K562 (cell line): Measurements from ENCODE around the gene ACOT7. TPM values are rescaled to one million over a fixed set of nuclear protein-coding genes. Genes with fewer than 3 reads are reported as not detected.

Experiments
- microRNA-seq: library from miRNA; unstranded; fragments of <30 nt; microRNA quantifications from one replicate; pipeline ENCODE4, GENCODE V29; 2018; ENCODE audit warnings: borderline microRNAs expressed
- polyA plus RNA-seq, 8 experiments: library from polyadenylated mRNA; depleted of rRNA in 4 of 8; stranded (reverse) in 5 of 8; unstranded in 3 of 8; fragments of >200 nt; fragmentation: Nextera tagmentation in 2 of 8; fragmentation: Illumina TruSeq in 1 of 8; extraction: Ambion mirVana in 2 of 8; extraction: Trizol in 1 of 8; gene quantifications; 2 replicates each; pipeline versions ENCODE4 v1.2.1 to v1.2.3, GENCODE V29; 2011 to 2014; ENCODE audit warnings: inconsistent platforms in 1 of 8, missing spikeins in 1 of 8
- small RNA-seq: library from RNA; depleted of rRNA; stranded (forward); fragments of <200 nt; gene quantifications from one replicate; pipeline ENCODE3, GENCODE V24; 2014
- total RNA-seq, 7 experiments: library from RNA; depleted of rRNA in 6 of 7; stranded (reverse); fragments of >200 nt in 6 of 7; fragmentation: Illumina TruSeq in 2 of 7; extraction: Trizol in 2 of 7; gene quantifications; 2 replicates each; pipeline versions ENCODE4 v1.2.1 to v1.2.3, GENCODE V29; 2011 to 2021; ENCODE audit warnings: low replicate concordance in 1 of 7

The ACOT7 gene
- total and polyA plus RNA-seq, 9 of the 15 experiments (the other 6 are each of a cell fraction or from before 2014, with no cell fraction given) = 7.0 to 92.6 (median 37.2) TPM

Small RNA genes within 50 kb of the gene (microRNA-seq; reads per million reads assigned to microRNA genes)
- not detected for gene MIR4252

Small RNA genes within 50 kb of the gene (small RNA-seq; reads per million reads assigned to genes)
- not detected for gene MIR4252

Other genes starting within 250 kb of the ACOT7 start
Only the 7 nearest of the 16 such genes appear.
- 58.3 and 62.9 TPM in 2 replicates for gene ICMT, start 157.8 kb downstream of the ACOT7 start, total RNA-seq (2014; rRNA removed)
- 56.6 and 58.2 TPM in 2 replicates for gene ICMT, start 157.8 kb downstream of the ACOT7 start, total RNA-seq (2014; rRNA removed; fragmentation: Illumina TruSeq; extraction: Trizol)
- 63.3 and 67.4 TPM in 2 replicates for gene ICMT, start 157.8 kb downstream of the ACOT7 start, total RNA-seq (2015; rRNA removed; fragmentation: Illumina TruSeq; extraction: Trizol)
- gene ICMT, start 157.8 kb downstream of the ACOT7 start, total RNA-seq (2021) = 63.7 and 74.3 TPM in 2 replicates
- 36.2 and 49.5 TPM in 2 replicates for gene ICMT, start 157.8 kb downstream of the ACOT7 start, polyA plus RNA-seq (2011; rRNA removed)
- 48.5 and 57.1 TPM in 2 replicates for gene ICMT, start 157.8 kb downstream of the ACOT7 start, polyA plus RNA-seq (2014; fragmentation: Illumina TruSeq; extraction: Trizol)
- 1 to 10 TPM; 4.3 to 6.3 TPM for gene ICMT, start 157.8 kb downstream of the ACOT7 start, polyA plus RNA-seq (2014; fragmentation: Nextera tagmentation; extraction: Ambion mirVana)
- 41.5 and 50.0 TPM in 2 replicates for gene ICMT, start 157.8 kb downstream of the ACOT7 start, polyA plus RNA-seq (2014; rRNA removed)
- not detected in 2 replicates for gene HES3, start 149.6 kb downstream of the ACOT7 start, total RNA-seq (2014; rRNA removed)
- gene HES3, start 149.6 kb downstream of the ACOT7 start, total RNA-seq (2014; rRNA removed; fragmentation: Illumina TruSeq; extraction: Trizol) = not detected in 2 replicates
- not detected in 2 replicates for gene HES3, start 149.6 kb downstream of the ACOT7 start, total RNA-seq (2015; rRNA removed; fragmentation: Illumina TruSeq; extraction: Trizol)
- 0.27 TPM in 1 of 2 replicates, not detected in the other for gene HES3, start 149.6 kb downstream of the ACOT7 start, total RNA-seq (2021)
- gene HES3, start 149.6 kb downstream of the ACOT7 start, polyA plus RNA-seq (2011; rRNA removed) = not detected in 2 replicates
- not detected in 2 replicates for gene HES3, start 149.6 kb downstream of the ACOT7 start, polyA plus RNA-seq (2014; fragmentation: Illumina TruSeq; extraction: Trizol)
- not detected for gene HES3, start 149.6 kb downstream of the ACOT7 start, polyA plus RNA-seq (2014; fragmentation: Nextera tagmentation; extraction: Ambion mirVana)
- not detected in 2 replicates for gene HES3, start 149.6 kb downstream of the ACOT7 start, polyA plus RNA-seq (2014; rRNA removed)
- gene GPR153, start 132.7 kb downstream of the ACOT7 start, total RNA-seq (2014; rRNA removed) = 0.41 and 1.0 TPM in 2 replicates
- gene GPR153, start 132.7 kb downstream of the ACOT7 start, total RNA-seq (2014; rRNA removed; fragmentation: Illumina TruSeq; extraction: Trizol) = 0.25 and 0.26 TPM in 2 replicates
- 0.49 and 0.51 TPM in 2 replicates for gene GPR153, start 132.7 kb downstream of the ACOT7 start, total RNA-seq (2015; rRNA removed; fragmentation: Illumina TruSeq; extraction: Trizol)
- 1.3 and 1.5 TPM in 2 replicates for gene GPR153, start 132.7 kb downstream of the ACOT7 start, total RNA-seq (2021)
- gene GPR153, start 132.7 kb downstream of the ACOT7 start, polyA plus RNA-seq (2011; rRNA removed) = 0.54 and 0.65 TPM in 2 replicates
- gene GPR153, start 132.7 kb downstream of the ACOT7 start, polyA plus RNA-seq (2014; fragmentation: Illumina TruSeq; extraction: Trizol) = 0.54 and 0.71 TPM in 2 replicates
- gene GPR153, start 132.7 kb downstream of the ACOT7 start, polyA plus RNA-seq (2014; fragmentation: Nextera tagmentation; extraction: Ambion mirVana) = under 1 TPM; 0.01 to 0.03 TPM
- gene GPR153, start 132.7 kb downstream of the ACOT7 start, polyA plus RNA-seq (2014; rRNA removed) = 0.85 and 0.90 TPM in 2 replicates
- 0.04 and 0.05 TPM in 2 replicates for gene HES2, start 26.2 kb upstream of the ACOT7 start, total RNA-seq (2014; rRNA removed)
- 0.07 TPM in 1 of 2 replicates, not detected in the other for gene HES2, start 26.2 kb upstream of the ACOT7 start, total RNA-seq (2014; rRNA removed; fragmentation: Illumina TruSeq; extraction: Trizol)
- gene HES2, start 26.2 kb upstream of the ACOT7 start, total RNA-seq (2015; rRNA removed; fragmentation: Illumina TruSeq; extraction: Trizol) = not detected in 2 replicates
- gene HES2, start 26.2 kb upstream of the ACOT7 start, total RNA-seq (2021) = 0.18 TPM in 1 of 2 replicates, not detected in the other
- 0.08 and 0.15 TPM in 2 replicates for gene HES2, start 26.2 kb upstream of the ACOT7 start, polyA plus RNA-seq (2011; rRNA removed)
- 0.06 TPM in 2 replicates for gene HES2, start 26.2 kb upstream of the ACOT7 start, polyA plus RNA-seq (2014; fragmentation: Illumina TruSeq; extraction: Trizol)
- not detected for gene HES2, start 26.2 kb upstream of the ACOT7 start, polyA plus RNA-seq (2014; fragmentation: Nextera tagmentation; extraction: Ambion mirVana)
- not detected in 2 replicates for gene HES2, start 26.2 kb upstream of the ACOT7 start, polyA plus RNA-seq (2014; rRNA removed)
- 0.36 and 0.45 TPM in 2 replicates for gene ESPN, start 31.0 kb upstream of the ACOT7 start, total RNA-seq (2014; rRNA removed)
- 0.07 TPM in 1 of 2 replicates, not detected in the other for gene ESPN, start 31.0 kb upstream of the ACOT7 start, total RNA-seq (2014; rRNA removed; fragmentation: Illumina TruSeq; extraction: Trizol)
- 0.15 TPM in 1 of 2 replicates, not detected in the other for gene ESPN, start 31.0 kb upstream of the ACOT7 start, total RNA-seq (2015; rRNA removed; fragmentation: Illumina TruSeq; extraction: Trizol)
- 1.2 and 1.7 TPM in 2 replicates for gene ESPN, start 31.0 kb upstream of the ACOT7 start, total RNA-seq (2021)
- gene ESPN, start 31.0 kb upstream of the ACOT7 start, polyA plus RNA-seq (2011; rRNA removed) = 0.54 and 2.9 TPM in 2 replicates
- gene ESPN, start 31.0 kb upstream of the ACOT7 start, polyA plus RNA-seq (2014; fragmentation: Illumina TruSeq; extraction: Trizol) = 0.07 and 0.11 TPM in 2 replicates
- not detected for gene ESPN, start 31.0 kb upstream of the ACOT7 start, polyA plus RNA-seq (2014; fragmentation: Nextera tagmentation; extraction: Ambion mirVana)
- 0.65 and 2.9 TPM in 2 replicates for gene ESPN, start 31.0 kb upstream of the ACOT7 start, polyA plus RNA-seq (2014; rRNA removed)
- gene TNFRSF25, start 72.4 kb upstream of the ACOT7 start, total RNA-seq (2014; rRNA removed) = not detected in 2 replicates
- not detected in 2 replicates for gene TNFRSF25, start 72.4 kb upstream of the ACOT7 start, total RNA-seq (2014; rRNA removed; fragmentation: Illumina TruSeq; extraction: Trizol)
- not detected in 2 replicates for gene TNFRSF25, start 72.4 kb upstream of the ACOT7 start, total RNA-seq (2015; rRNA removed; fragmentation: Illumina TruSeq; extraction: Trizol)
- gene TNFRSF25, start 72.4 kb upstream of the ACOT7 start, total RNA-seq (2021) = 0.49 and 0.89 TPM in 2 replicates
- gene TNFRSF25, start 72.4 kb upstream of the ACOT7 start, polyA plus RNA-seq (2011; rRNA removed) = 0.14 and 0.24 TPM in 2 replicates
- not detected in 2 replicates for gene TNFRSF25, start 72.4 kb upstream of the ACOT7 start, polyA plus RNA-seq (2014; fragmentation: Illumina TruSeq; extraction: Trizol)
- gene TNFRSF25, start 72.4 kb upstream of the ACOT7 start, polyA plus RNA-seq (2014; fragmentation: Nextera tagmentation; extraction: Ambion mirVana) = not detected
- gene TNFRSF25, start 72.4 kb upstream of the ACOT7 start, polyA plus RNA-seq (2014; rRNA removed) = not detected in 2 replicates
- 0.05 and 0.20 TPM in 2 replicates for gene PLEKHG5, start 97.9 kb upstream of the ACOT7 start, total RNA-seq (2014; rRNA removed)
- gene PLEKHG5, start 97.9 kb upstream of the ACOT7 start, total RNA-seq (2014; rRNA removed; fragmentation: Illumina TruSeq; extraction: Trizol) = 0.04 TPM in 1 of 2 replicates, not detected in the other
- not detected in 2 replicates for gene PLEKHG5, start 97.9 kb upstream of the ACOT7 start, total RNA-seq (2015; rRNA removed; fragmentation: Illumina TruSeq; extraction: Trizol)
- 0.29 TPM in 2 replicates for gene PLEKHG5, start 97.9 kb upstream of the ACOT7 start, total RNA-seq (2021)
- 0.11 and 0.16 TPM in 2 replicates for gene PLEKHG5, start 97.9 kb upstream of the ACOT7 start, polyA plus RNA-seq (2011; rRNA removed)
- 0.07 and 0.12 TPM in 2 replicates for gene PLEKHG5, start 97.9 kb upstream of the ACOT7 start, polyA plus RNA-seq (2014; fragmentation: Illumina TruSeq; extraction: Trizol)
- gene PLEKHG5, start 97.9 kb upstream of the ACOT7 start, polyA plus RNA-seq (2014; fragmentation: Nextera tagmentation; extraction: Ambion mirVana) = not detected
- 0.13 and 0.26 TPM in 2 replicates for gene PLEKHG5, start 97.9 kb upstream of the ACOT7 start, polyA plus RNA-seq (2014; rRNA removed)